HG03354 (cell line): ENCODE measurements around the gene PHKG2.

Experiments
- ATAC-seq: cut with Tn5 transposase; IDR thresholded peaks from one replicate; pipeline ENCODE4 v1.9.1; 2021; ENCODE audit warnings: mild to moderate bottlenecking; ENCODE audit not compliant: unreplicated experiment, poor library complexity, severe bottlenecking

The PHKG2 gene

GRCh38 chr16:30786936-30787612 lies 38.8 kb downstream of the PHKG2 start, which contains the start of gene ZNF629:
Gene ZNF629, minus strand, starts transcription at chr16:30787205. Its CDS starts 2,723 bp downstream, at chr16:30784482.
- ATAC-seq = no peak

GRCh38 chr16:30787613-30788378 lies 39.6 kb downstream of the PHKG2 start:
- no peak for ATAC-seq

GRCh38 chr16:30793508-30794069 lies 45.4 kb downstream of the PHKG2 start:
- no peak for ATAC-seq

- ATAC-seq = no peak
These were observed 46.4 kb downstream of the PHKG2 start for GRCh38 chr16:30794634-30795033.

GRCh38 chr16:30797670-30798309 lies 49.6 kb downstream of the PHKG2 start:
- ATAC-seq = no peak
